AG10803 (cell line): ENCODE results near the gene TMEM44.
A peak's percentile ranks its signal among the peaks of the same experiment; 100 is the strongest.

Source experiments
- DNase-seq: peaks from one replicate; pipeline ENCODE4 v3.0.0; 2010; ENCODE audit warnings: low read depth
- H3K4me3 ChIP-seq: 2 replicates; pipeline ENCODE4 v1.5.1; 2011; ENCODE audit warnings: mild to moderate bottlenecking, low read length, control low read depth
- CTCF ChIP-seq: conservative IDR thresholded peaks from 2 replicates; pipeline ENCODE4 v1.5.1; 2011; ENCODE audit warnings: mild to moderate bottlenecking, low read length, control low read depth, inconsistent platforms

TMEM44 gene

DNA sequence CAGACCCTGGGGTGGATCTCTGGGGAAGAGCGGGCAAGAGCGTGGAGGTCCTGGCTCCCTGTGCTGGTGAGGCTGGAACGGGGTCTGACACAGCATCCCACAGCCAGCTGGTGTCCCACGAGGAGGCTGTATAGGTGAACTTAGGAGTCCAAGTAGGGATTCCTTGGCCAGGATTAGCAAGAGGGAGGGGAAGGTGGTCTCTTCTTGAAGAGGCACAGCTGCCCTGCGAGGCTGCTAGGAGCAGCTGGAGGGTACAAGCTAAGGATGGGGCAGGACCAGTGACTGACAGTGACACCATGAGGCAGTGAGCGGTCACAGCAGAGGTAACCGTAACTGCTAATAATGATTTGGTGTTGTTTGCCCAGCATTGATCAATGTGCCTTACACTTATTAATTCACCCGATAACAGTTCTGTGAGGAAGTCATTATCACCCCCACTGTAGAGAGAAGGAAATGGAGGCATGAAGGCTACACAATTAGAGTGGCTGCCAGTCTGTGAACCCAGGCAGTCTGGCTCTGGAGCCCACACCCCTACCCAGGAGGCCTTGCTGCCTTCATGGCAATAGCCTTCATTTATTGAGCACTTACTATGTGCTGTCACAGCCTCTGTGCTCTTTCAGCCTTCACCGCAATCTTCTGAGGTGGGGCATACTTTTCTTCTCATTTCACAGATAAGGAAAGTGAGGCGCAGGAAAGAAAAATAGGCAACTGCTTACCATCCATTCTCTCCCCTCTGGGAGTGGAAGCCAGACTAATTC lies 59.4 kb downstream of the TMEM44 start:
- peak; percentile 65 for DNase-seq
- peak; percentile 56 for TF ChIP-seq CTCF

GRCh38 chr3:194572944-194573491 lies 60.2 kb downstream of the TMEM44 start:
- no peak for TF ChIP-seq CTCF
- no peak overlapping the region for H3K4me3 ChIP-seq
- peak; percentile 31 for DNase-seq

More for the DNA sequence above, 59.4 kb downstream of the TMEM44 start:
- no peak overlapping the region for H3K4me3 ChIP-seq

DNA sequence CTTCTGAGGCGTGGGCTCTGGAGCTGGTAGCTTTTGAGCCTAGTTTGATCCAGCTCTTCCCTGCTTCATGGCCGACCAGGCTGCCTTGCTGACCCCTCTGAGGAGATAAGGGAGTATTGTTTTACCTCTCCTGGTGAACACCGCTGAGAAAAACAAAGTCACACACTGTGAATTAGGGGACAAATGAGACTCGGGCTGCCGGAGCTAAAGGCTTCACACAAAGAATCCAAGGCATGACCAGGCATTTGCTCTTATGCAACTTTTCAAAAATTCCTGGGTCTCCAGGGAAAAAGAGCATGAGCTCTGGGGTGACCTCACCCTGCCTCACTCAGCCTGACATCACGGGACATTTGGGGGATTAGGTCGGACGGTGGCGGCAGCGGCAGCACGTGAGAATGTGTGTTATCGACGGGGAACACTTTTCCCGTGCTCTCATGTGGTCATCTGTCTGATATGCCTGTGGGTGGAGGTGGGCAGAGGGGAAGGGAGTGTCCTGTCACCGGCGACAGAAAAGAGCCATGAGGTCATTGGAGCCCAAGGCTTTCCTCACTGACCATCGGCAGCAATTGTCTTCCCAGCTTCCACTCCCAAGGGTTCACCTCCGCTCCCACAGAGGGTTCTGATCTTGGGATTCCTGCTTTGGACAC lies 61.0 kb downstream of the TMEM44 start:
- no peak for TF ChIP-seq CTCF
- DNase-seq = peak; percentile 96
- peak overlapping the region; percentile 1; the same call in 1 of the 2 replicates for H3K4me3 ChIP-seq

- peak overlapping the region; percentile 1; the same call in 1 of the 2 replicates for H3K4me3 ChIP-seq
- TF ChIP-seq CTCF = no peak
- no peak for DNase-seq
These were observed 61.6 kb downstream of the TMEM44 start for GRCh38 chr3:194571491-194572142.

GRCh38 chr3:194570898-194571297 lies 62.3 kb downstream of the TMEM44 start:
- H3K4me3 ChIP-seq = no peak overlapping the region
- no peak for TF ChIP-seq CTCF
- no peak for DNase-seq

- no peak for TF ChIP-seq CTCF
- DNase-seq = peak; percentile 32
- H3K4me3 ChIP-seq = no peak overlapping the region
These were observed 63.0 kb downstream of the TMEM44 start for GRCh38 chr3:194570235-194570634.
